ENCODE data around the gene SPZ1. TPM values are rescaled to one million over a fixed set of nuclear protein-coding genes. Genes with fewer than 3 reads are reported as not detected.
"Not testable (repeated sequence)": the region's sequence is repeated elsewhere in the genome, so short reads cannot be mapped to it uniquely, and the experiment has no call there.

SPZ1 gene
- total RNA-seq, 4 donors from 2014 or later: not detected

DNA sequence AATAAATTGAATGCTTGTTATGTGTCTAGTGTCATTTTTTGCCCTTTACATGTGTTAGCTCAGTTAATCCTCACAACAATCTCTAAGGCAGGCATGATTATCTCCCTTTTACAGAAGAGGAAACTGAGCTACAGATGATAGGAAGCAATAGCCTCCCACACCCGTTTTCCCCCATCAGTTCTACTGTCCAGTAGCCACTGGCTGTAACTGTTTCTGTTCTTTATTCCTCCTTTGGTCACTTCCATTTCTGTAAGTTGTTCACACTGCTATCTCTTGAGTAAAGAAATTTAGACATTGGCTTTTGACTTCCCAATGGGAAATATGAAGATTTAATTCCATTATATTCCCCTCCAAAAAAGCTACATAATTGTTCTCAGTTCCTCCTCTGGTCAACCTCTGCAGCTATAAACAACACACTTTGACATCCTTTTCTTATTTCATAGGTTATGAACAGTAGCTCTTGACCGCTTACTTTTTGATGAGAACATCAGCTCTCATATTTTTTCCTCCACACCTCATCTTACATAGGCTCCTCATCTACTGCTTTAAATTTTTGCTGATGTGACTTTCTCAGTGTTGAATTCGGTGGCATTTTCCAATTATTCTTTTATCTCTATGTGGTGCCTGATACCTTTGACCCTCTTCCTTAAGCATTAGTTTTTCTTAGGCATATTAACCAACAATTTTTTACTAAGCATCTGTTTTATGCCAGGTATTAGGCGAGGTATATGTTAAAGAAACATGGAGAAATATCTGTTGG, 21.4 kb downstream of the SPZ1 start:
- Histone ChIP-seq H3K4me1 (no peaks in the 10 kb centered on the region), H3K27me3 (no peaks in the 10 kb centered on the region), H3K36me3 (no peaks in the 10 kb centered on the region), H3K9me3 (no peaks in the 10 kb centered on the region), H3K4me3 (no peak overlapping the region), H3K27ac (no peak overlapping the region)
- DNase-seq: no peak
- TF ChIP-seq, protein P1, sequence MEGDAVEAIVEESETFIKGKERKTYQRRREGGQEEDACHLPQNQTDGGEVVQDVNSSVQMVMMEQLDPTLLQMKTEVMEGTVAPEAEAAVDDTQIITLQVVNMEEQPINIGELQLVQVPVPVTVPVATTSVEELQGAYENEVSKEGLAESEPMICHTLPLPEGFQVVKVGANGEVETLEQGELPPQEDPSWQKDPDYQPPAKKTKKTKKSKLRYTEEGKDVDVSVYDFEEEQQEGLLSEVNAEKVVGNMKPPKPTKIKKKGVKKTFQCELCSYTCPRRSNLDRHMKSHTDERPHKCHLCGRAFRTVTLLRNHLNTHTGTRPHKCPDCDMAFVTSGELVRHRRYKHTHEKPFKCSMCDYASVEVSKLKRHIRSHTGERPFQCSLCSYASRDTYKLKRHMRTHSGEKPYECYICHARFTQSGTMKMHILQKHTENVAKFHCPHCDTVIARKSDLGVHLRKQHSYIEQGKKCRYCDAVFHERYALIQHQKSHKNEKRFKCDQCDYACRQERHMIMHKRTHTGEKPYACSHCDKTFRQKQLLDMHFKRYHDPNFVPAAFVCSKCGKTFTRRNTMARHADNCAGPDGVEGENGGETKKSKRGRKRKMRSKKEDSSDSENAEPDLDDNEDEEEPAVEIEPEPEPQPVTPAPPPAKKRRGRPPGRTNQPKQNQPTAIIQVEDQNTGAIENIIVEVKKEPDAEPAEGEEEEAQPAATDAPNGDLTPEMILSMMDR (IDR thresholded peaks at IDR 0.05): no peak
- TF ChIP-seq POLR2A (IDR thresholded peaks at IDR 0.05): no peak

DNA sequence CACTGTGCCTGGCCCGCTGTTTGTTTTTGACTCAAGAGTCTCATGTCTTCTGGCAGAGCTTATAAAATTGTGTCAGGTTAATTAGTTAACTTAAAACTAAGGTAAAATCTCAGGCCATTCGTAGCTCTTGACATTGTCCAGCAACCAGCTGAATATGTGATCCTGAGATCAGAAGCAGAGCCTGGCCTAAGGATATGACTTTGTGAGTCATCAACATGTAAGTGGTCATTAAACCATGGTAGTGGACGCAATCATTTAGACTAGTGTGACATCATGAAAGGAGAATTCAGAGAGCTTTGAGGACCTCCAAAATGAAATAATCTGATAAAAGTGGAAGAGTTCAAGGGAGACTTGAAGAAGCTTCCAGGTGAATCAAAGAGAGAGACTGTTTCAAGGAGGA, 23.3 kb downstream of the SPZ1 start:
- no peak for DNase-seq
- Histone ChIP-seq H3K4me3 (no peak overlapping the region), H3K36me3 (no peaks in the 10 kb centered on the region), H3K4me1 (no peaks in the 10 kb centered on the region), H3K9me3 (no peaks in the 10 kb centered on the region), H3K27me3 (no peaks in the 10 kb centered on the region), H3K27ac (no peak overlapping the region)
- TF ChIP-seq, protein P1 (IDR thresholded peaks at IDR 0.05): no peak
- no peak for TF ChIP-seq POLR2A (IDR thresholded peaks at IDR 0.05)

DNA sequence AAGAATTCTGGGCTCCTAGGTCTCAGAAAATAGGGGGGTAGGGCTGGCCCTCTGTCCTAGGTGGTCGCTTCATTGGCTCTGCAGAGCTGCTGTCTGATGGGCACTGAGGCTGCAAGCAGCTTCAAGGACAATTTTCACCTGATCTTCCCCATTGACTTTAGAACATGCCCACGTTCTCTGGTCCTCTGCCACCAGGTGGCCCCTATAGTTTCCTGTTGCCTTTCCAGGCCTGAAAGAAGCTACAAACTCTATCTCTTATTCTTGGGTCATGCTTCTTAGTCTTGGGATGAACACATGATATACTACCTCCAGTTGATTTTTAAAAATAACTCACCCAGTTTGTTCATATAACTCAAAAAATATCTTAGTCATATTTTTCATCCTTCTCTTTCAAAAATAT, 26.3 kb downstream of the SPZ1 start:
- H3K36me3 ChIP-seq: no peaks in the 10 kb centered on the region
- TF ChIP-seq, protein P1 (IDR thresholded peaks at IDR 0.05): peak in 4 of 6 experiments; percentile 9 to 38 (median 36)
- TF ChIP-seq POLR2A (IDR thresholded peaks at IDR 0.05): no peak
- no peak overlapping the region for H3K27ac ChIP-seq
- H3K27me3 ChIP-seq: no peaks in the 10 kb centered on the region
- peak in 2 of 3 donors; percentile 32 to 62 for DNase-seq
- no peak overlapping the region for H3K4me3 ChIP-seq
- no peaks in the 10 kb centered on the region for H3K4me1 ChIP-seq
- H3K9me3 ChIP-seq: no peaks in the 10 kb centered on the region

DNA sequence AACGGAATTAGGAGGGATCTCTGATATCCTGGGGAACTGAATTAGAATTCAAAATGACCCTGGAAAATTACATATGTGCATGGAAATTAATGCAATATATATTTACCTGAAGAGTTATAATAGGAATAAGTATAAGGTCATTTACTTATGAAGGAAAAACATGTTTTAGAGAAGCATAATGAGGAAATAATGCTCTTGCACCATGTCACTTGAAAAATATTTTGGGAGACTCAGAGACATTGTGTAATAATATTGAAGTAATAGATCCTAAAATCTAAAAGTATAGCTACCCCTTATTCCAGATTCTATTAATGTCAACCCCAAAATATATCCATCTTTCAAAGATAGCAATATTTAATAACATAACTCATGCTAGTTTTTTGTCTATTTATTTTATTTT, 28.4 kb downstream of the SPZ1 start:
- Histone ChIP-seq H3K9me3 (no peaks in the 10 kb centered on the region), H3K36me3 (no peaks in the 10 kb centered on the region), H3K27ac (no peak overlapping the region), H3K27me3 (no peaks in the 10 kb centered on the region), H3K4me1 (no peaks in the 10 kb centered on the region), H3K4me3 (no peak overlapping the region)
- TF ChIP-seq, protein P1 (IDR thresholded peaks at IDR 0.05): no peak
- no peak for TF ChIP-seq POLR2A (IDR thresholded peaks at IDR 0.05)
- DNase-seq: no peak

DNA sequence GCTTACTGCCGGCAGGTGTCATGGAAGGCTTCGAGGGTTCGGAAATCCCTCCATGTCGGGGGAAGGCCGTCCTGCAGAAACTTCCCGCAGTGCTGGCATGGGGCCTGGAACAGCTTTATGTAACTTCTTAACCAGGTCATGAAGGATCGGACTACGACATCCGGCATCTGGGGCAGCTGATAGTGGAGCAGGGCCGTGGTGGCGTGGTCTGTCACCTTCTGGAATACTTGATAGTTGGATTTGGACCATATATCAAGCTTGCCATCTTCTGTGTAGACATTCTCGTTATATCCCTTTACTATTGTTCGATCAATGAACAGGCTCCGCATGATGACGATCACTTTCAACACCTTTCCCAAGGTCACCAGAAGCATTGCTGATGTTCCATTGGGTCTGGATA, 31.2 kb downstream of the SPZ1 start:
- H3K9me3 ChIP-seq, H3K27me3 ChIP-seq, DNase-seq, H3K27ac ChIP-seq, H3K4me1 ChIP-seq, H3K36me3 ChIP-seq, H3K4me3 ChIP-seq: not testable (repeated sequence)

DNA sequence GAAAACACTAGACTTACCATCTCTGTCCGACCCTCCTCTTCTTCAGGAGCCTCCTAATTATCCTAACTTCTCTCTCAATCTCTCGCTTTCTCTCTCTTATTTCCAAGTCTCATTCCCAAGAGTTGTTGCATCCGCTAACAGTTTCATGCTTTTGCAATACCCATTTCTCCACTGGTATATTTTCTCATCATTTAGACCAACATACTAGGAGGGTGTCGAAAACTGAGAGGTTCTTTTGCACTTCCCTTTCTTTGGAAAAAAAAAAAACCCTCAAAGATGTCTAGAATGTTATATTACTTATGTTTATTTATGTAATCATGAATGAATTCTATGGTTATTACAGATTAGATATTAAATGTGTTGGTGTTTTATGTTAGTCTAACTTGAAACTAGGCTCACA, 35.9 kb downstream of the SPZ1 start:
- Histone ChIP-seq H3K4me1 (no peaks in the 10 kb centered on the region), H3K4me3 (no peak overlapping the region), H3K36me3 (no peaks in the 10 kb centered on the region), H3K9me3 (no peaks in the 10 kb centered on the region), H3K27ac (no peak overlapping the region), H3K27me3 (no peaks in the 10 kb centered on the region)
- TF ChIP-seq, protein P1 (IDR thresholded peaks at IDR 0.05): no peak
- TF ChIP-seq POLR2A (IDR thresholded peaks at IDR 0.05): no peak
- no peak for DNase-seq
